ENCODE data around the gene RBP5. TPM values are rescaled to one million over a fixed set of nuclear protein-coding genes. Genes with fewer than 3 reads are reported as not detected.
A peak's percentile ranks its signal among the peaks of the same experiment; 100 is the strongest.

Gene RBP5
- total RNA-seq, 2 experiments from 2014 or later: 0.21 TPM; not detected in 1

DNA sequence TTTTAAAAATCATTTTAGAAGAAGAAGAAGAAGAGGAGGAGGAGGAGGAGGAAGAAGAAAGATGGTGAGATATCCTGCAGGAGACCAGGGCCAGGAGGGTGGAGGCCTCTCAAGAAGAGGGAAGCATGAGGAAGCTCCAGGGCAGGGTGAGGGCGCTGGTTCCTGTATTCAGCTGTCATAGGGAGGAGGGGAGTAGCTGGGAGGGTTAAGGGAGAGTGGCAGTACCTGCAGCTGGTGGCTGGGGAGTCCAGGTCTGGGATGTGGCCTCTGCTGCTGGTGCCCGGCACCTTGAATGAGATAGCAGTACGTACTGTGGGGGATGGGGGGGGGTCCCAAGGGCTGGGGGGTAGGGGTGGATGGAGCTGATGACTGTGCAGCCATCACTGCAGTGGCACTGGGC lies 9.8 kb downstream of the RBP5 start:
- Mint-ChIP-seq H3K27me3 (no peaks in the 10 kb centered on the region), H3K36me3 (peaks cover 21% of the 10 kb centered on the region), H3K9me3 (no peaks in the 10 kb centered on the region), H3K4me3 (no peak overlapping the region), H3K4me1 (ENCODE audit: low read depth) (no peaks in the 10 kb centered on the region), H3K27ac (no peak overlapping the region)
- ChIA-PET POLR2A (interaction anchor here (0.9 to 1.0 kb wide), 2 partner anchors 9 to 11 kb away, joined by 3 read pairs; no protein-coding TSS in a partner anchor), CTCF (interaction anchor here (1.2 to 1.3 kb wide), 2 partner anchors 9 to 11 kb away, joined by 3 to 5 read pairs; no protein-coding TSS in a partner anchor)
- no peak for DNase-seq
- intact Hi-C loops (cut with micrococcal nuclease): no loop called here

DNA sequence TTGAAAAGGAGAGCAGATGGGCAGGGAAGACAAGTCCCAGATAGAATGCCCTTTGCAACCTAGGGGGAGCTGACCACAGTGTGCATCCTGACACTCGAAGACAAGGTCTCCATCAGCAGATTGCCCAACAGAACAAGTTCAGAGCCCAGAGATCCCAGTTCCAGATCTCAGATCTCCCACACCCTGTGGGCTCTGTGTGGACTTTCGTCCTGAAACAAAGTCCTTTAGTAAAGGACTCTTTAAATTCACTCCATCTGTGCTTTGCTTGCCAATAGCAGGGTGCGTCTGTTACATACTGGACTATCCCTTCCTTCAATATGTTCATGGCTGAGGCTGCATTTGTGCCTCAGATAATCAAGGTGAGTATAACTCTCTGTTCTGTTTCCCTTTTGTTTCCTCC lies 11.0 kb downstream of the RBP5 start:
- POLR2A ChIA-PET: interaction anchor here (0.9 kb wide), 1 partner anchor 8 kb away, joined by 3 read pairs; no protein-coding TSS in a partner anchor
- intact Hi-C loops (cut with micrococcal nuclease): no loop called here
- H3K27ac Mint-ChIP-seq: no peak overlapping the region
- H3K36me3 Mint-ChIP-seq: peaks cover 23% of the 10 kb centered on the region
- H3K4me1 Mint-ChIP-seq (ENCODE audit: low read depth): peaks cover 5% of the 10 kb centered on the region
- no peak overlapping the region for H3K4me3 Mint-ChIP-seq
- CTCF ChIA-PET: interaction anchor here (0.8 to 1.3 kb wide), 3 partner anchors 8 to 173 kb away, joined by 3 to 5 read pairs (median 3); no protein-coding TSS in a partner anchor
- no peaks in the 10 kb centered on the region for H3K27me3 Mint-ChIP-seq
- DNase-seq: no peak
- no peaks in the 10 kb centered on the region for H3K9me3 Mint-ChIP-seq

DNA sequence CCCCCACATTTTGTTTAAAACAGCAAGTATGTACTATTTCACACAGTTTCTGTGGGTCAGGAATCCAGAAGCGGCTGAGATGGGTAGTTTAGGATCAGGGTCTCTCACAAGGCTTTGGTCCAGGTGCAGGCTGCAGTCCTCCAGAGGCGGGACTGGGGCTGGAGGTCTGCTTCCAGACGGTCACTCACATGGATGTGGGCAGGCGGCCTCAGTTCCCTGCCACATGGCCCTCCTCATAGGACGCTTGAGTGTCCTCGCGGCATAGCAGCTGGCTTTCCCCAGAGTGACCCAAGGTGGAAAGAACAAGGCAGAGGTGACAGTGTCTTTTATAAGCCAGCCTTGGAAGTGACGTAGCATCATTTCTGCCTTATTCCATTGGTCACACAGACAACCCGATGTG lies 11.8 kb downstream of the RBP5 start:
- no peak for DNase-seq
- Mint-ChIP-seq H3K4me1 (ENCODE audit: low read depth) (peaks cover 5% of the 10 kb centered on the region), H3K9me3 (no peaks in the 10 kb centered on the region), H3K27me3 (no peaks in the 10 kb centered on the region), H3K36me3 (peaks cover 23% of the 10 kb centered on the region), H3K4me3 (no peak overlapping the region), H3K27ac (no peak overlapping the region)
- intact Hi-C loops (cut with micrococcal nuclease): no loop called here
- ChIA-PET CTCF (no interaction called here), POLR2A (no interaction called here)

DNA sequence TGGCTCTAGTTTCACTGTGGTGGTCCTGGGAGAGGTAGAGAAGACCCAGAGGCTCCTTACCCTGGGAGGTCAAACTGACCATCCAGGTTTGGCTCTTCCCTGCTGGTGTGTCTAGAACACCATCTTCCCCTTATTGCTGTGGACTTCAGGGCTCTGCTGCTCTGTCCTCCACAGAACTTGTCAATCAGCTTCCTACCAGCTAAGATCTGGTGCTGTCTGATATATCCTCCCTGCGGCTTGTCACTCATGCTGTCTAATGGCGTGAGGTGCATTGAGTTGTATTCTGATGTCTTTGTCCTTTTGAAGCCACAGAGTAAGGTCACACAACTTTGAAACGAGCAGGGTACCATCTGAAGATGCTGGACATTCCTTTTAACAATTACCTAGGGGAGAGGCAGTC lies 12.5 kb downstream of the RBP5 start:
- intact Hi-C loops (cut with micrococcal nuclease): no loop called here
- no peak for DNase-seq
- no peaks in the 10 kb centered on the region for H3K9me3 Mint-ChIP-seq
- peaks cover 23% of the 10 kb centered on the region for H3K36me3 Mint-ChIP-seq
- ChIA-PET POLR2A (no interaction called here), CTCF (no interaction called here)
- H3K27me3 Mint-ChIP-seq: no peaks in the 10 kb centered on the region
- no peak overlapping the region for H3K27ac Mint-ChIP-seq
- peaks cover 5% of the 10 kb centered on the region for H3K4me1 Mint-ChIP-seq (ENCODE audit: low read depth)
- H3K4me3 Mint-ChIP-seq: no peak overlapping the region

DNA sequence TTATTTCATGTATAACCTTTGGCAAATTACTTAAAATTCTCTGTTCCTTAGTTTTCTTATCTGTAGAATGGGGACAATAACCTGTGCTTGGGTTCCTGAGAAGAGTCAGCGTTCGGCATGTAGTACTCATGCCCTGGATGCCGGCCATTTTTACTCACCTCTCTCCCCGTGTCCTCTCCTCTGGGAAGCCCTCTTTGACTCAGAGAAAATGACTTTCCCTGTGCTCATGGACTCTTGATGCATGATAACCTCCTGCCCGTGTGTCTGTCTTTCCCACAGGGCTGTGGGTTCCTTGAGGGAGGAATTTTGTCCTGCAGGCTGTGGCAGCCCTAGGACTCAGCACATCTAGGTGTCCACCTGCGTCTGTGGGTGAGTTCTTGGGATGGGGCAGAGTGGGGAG lies 13.8 kb downstream of the RBP5 start:
- Mint-ChIP-seq H3K9me3 (no peaks in the 10 kb centered on the region), H3K36me3 (peaks cover 23% of the 10 kb centered on the region), H3K4me1 (ENCODE audit: low read depth) (peaks cover 8% of the 10 kb centered on the region), H3K4me3 (no peak overlapping the region), H3K27me3 (no peaks in the 10 kb centered on the region), H3K27ac (no peak overlapping the region)
- CTCF ChIA-PET: no interaction called here
- DNase-seq: no peak
- intact Hi-C loops (cut with micrococcal nuclease): no loop called here
- POLR2A ChIA-PET: no interaction called here

DNA sequence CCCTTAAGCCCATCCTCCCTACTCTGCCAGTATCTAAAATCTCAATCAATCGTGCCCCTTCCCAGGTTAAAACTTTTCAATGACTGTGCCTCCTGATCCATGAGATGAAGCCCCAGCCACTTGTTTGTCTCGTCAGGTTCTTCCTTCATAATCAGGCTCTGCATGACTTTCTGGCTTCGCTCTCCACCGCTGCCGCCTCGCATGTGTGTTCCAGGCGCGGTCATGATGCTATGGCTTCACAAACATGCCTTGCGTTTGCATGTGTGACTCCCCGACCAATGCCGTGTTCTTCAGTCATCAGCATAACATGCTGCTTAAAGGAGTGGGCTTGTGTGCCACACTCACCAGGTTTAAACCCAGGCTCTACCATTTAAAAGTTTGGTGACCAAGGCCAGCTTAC lies 14.7 kb downstream of the RBP5 start:
- no peak overlapping the region for H3K27ac Mint-ChIP-seq
- H3K4me1 Mint-ChIP-seq (ENCODE audit: low read depth): peaks cover 14% of the 10 kb centered on the region
- intact Hi-C loops (cut with micrococcal nuclease): no loop called here
- DNase-seq: no peak
- H3K9me3 Mint-ChIP-seq: no peaks in the 10 kb centered on the region
- peaks cover 23% of the 10 kb centered on the region for H3K36me3 Mint-ChIP-seq
- CTCF ChIA-PET: interaction anchor here (0.7 to 2.8 kb wide), 15 partner anchors 9 to 245 kb away, joined by 3 to 12 read pairs (median 6); partner anchors contain the start of genes CLSTN3 and LPCAT3
- H3K27me3 Mint-ChIP-seq: no peaks in the 10 kb centered on the region
- no peak overlapping the region for H3K4me3 Mint-ChIP-seq
- POLR2A ChIA-PET: no interaction called here

DNA sequence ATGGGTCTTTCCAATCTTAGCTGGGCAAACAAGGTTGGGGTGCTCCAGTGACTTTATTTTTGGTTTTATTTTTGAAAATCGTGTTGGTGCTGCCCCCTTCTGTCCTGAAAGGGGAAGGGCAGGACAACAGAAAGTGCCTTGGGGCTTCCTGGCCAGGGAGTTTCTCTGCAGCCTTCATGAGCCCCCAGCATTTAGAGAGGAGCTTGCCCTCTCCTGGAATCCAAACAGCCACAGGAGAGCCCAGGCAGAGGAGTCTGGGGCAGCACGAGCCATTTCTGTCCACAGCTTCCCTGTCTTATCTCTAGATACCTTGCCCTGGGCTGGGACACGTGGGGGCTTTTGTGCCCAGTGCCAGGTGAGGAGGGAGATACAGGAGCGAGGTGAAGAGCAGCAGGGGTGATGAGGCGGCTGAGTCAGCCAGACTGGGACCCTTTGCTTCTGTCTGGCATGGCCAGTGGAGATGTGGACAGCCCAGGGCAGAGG lies 15.3 kb downstream of the RBP5 start:
- intact Hi-C loops (cut with micrococcal nuclease): no loop called here
- Mint-ChIP-seq H3K4me3 (no peak overlapping the region), H3K4me1 (ENCODE audit: low read depth) (peaks cover 14% of the 10 kb centered on the region), H3K36me3 (peaks cover 25% of the 10 kb centered on the region), H3K27ac (no peak overlapping the region), H3K27me3 (no peaks in the 10 kb centered on the region), H3K9me3 (no peaks in the 10 kb centered on the region)
- peak; percentile 47 for DNase-seq
- ChIA-PET POLR2A (interaction anchor here (1.3 kb wide), 1 partner anchor 170 kb away, joined by 4 read pairs; the partner anchor contains the start of genes C12orf57 and RNU7-1), CTCF (interaction anchor here (0.6 to 2.8 kb wide), 37 partner anchors 9 to 524 kb away, joined by 3 to 12 read pairs (median 4); partner anchors contain the start of genes CLSTN3, LPCAT3, SPSB2 and TPI1)

DNA sequence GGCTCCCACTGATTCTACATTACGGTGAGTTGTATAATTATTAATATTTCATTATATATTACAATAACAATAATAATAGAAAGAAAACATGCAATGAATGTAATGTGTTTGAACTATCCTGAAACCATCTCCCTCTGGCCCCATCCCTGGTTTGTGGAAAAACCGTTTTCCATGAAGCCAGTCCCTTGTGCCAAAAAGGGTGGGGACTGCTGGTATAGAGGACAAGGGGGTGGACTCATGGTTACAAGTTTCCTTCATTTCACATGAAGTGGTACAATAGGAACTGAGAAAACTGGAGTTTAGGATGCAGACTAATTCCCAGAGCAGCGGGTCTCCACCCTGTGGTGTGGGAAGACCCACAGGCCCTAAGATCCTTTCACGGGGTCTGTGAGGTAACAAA lies 16.6 kb downstream of the RBP5 start:
- intact Hi-C loops (cut with micrococcal nuclease): no loop called here
- peaks cover 21% of the 10 kb centered on the region for H3K4me1 Mint-ChIP-seq (ENCODE audit: low read depth)
- ChIA-PET POLR2A (no interaction called here), CTCF (interaction anchor here (0.9 to 2.8 kb wide), 18 partner anchors 10 to 221 kb away, joined by 3 to 12 read pairs (median 6); partner anchors contain the start of gene LPCAT3)
- DNase-seq: no peak
- peaks cover 18% of the 10 kb centered on the region for H3K36me3 Mint-ChIP-seq
- H3K27me3 Mint-ChIP-seq: no peaks in the 10 kb centered on the region
- H3K9me3 Mint-ChIP-seq: no peaks in the 10 kb centered on the region
- no peak overlapping the region for H3K4me3 Mint-ChIP-seq
- no peak overlapping the region for H3K27ac Mint-ChIP-seq

DNA sequence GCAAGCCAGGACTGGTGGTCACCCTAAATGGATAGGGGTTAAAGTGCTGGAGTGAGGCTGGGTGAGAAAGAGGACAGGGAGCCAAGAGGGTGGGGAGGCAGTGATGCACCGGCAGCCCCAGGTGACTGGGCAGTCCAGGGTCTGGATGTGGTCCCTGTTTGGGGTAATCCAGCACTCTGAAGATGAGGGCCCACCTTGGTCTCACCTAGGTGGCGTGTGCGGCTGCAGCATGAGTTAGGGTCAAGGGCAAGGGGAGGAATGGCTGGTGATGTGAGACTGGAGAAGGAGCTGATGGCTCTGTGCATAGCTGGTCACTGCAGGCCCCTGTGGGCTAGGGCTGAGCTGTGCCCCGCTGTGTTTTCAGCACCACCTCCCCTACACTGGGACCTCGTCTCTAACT lies 18.0 kb downstream of the RBP5 start:
- Mint-ChIP-seq H3K4me3 (no peak overlapping the region), H3K27ac (no peak overlapping the region), H3K27me3 (no peaks in the 10 kb centered on the region), H3K36me3 (peaks cover 25% of the 10 kb centered on the region), H3K9me3 (peaks cover 10% of the 10 kb centered on the region), H3K4me1 (ENCODE audit: low read depth) (peaks cover 34% of the 10 kb centered on the region)
- intact Hi-C loops (cut with micrococcal nuclease): no loop called here
- DNase-seq: no peak
- ChIA-PET CTCF (interaction anchor here (0.6 to 2.9 kb wide), 7 partner anchors 9 to 173 kb away, joined by 3 to 11 read pairs (median 5); partner anchors contain the start of gene LPCAT3), POLR2A (no interaction called here)

DNA sequence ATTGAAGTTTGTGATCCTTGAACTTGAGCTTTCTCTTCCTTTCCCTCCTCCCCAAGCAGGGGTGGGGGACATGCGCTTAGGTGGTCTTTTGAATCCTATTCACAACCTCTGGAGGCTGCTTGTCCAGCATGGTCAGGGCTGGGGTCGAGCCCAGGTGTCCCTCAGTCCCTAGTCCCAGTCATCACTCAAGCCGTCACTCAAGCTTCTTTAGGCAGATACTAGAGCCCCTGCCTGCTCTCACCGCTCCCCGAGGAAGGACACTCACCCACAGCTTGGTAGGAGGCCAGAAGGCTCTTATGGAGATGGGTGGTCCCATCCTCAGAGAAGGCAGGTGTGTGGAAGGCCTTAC lies 19.1 kb downstream of the RBP5 start:
- peak overlapping the region; percentile 95 for H3K4me3 Mint-ChIP-seq
- ChIA-PET POLR2A (interaction anchor here (1.0 to 3.3 kb wide), 2 partner anchors 9 to 164 kb away, joined by 3 to 59 read pairs; partner anchors contain the start of genes C12orf57 and RNU7-1), CTCF (interaction anchor here (0.6 to 3.5 kb wide), 18 partner anchors 9 to 237 kb away, joined by 3 to 37 read pairs (median 4); partner anchors contain the start of genes C12orf57, LPCAT3, PTPN6 and RNU7-1)
- H3K9me3 Mint-ChIP-seq: peaks cover 13% of the 10 kb centered on the region
- no peaks in the 10 kb centered on the region for H3K27me3 Mint-ChIP-seq
- H3K4me1 Mint-ChIP-seq (ENCODE audit: low read depth): peaks cover 39% of the 10 kb centered on the region
- H3K27ac Mint-ChIP-seq: peak overlapping the region; percentile 99
- no peak for DNase-seq
- intact Hi-C loops (cut with micrococcal nuclease): loop anchor here (2.0 to 5.0 kb wide), 3 partner anchors 147 to 237 kb away; partner anchors contain the start of gene SPSB2
- peaks cover 24% of the 10 kb centered on the region for H3K36me3 Mint-ChIP-seq

DNA sequence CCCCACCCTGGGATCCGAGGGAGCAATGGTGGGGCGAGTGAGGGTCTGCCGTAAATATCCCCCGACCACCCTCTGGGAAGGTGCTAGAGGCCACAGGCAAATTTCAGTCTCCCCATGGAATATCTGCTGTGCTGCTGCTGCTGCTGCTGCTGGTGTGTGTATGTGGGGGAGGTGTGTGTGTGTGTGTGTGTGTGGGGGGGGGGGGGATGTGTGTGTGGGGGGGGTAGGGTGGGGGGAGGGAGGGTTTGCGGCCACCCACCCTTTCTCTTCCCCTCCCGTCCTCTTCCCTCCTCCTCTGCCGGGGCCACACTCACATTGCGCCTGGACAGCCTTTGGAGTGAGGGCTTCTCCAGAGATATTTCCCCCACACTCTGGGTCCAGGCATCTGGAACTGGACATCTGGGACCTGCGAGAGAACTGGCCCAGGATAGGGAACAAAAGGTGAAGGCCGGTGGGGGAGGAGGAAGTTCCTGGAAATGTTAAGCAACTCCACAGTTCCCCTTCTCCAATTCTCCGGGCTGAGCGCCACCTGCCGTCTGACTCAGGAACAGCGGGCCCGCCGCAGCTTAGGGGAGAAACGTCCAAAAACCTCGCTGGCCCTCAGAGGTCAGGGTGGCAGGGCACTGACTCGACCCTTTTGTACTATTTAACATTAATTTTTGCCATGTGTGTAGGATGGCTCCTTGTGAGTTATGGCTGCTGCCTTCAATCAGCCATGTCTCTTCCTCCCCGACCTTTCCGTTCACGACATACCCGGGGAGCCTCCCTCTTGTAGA lies 19.7 kb downstream of the RBP5 start, which contains the start of gene C1RL:
Gene C1RL (minus strand): TSS at position 419 of the 776 bp plus-strand sequence. CDS start 34 bp downstream, at position 385.
- Mint-ChIP-seq H3K9me3 (peaks cover 13% of the 10 kb centered on the region), H3K36me3 (peaks cover 23% of the 10 kb centered on the region), H3K27me3 (no peaks in the 10 kb centered on the region), H3K27ac (peak within 1 kb of the TSS; percentile 99), H3K4me3 (peak within 1 kb of the TSS; percentile 95), H3K4me1 (ENCODE audit: low read depth) (peaks cover 39% of the 10 kb centered on the region)
- peak; percentile 89 for DNase-seq
- intact Hi-C loops (cut with micrococcal nuclease): loop anchor here (1.0 to 5.0 kb wide), 7 partner anchors 17 to 237 kb away; partner anchors contain the start of genes C12orf57, C1R, CLSTN3 and LPCAT3
- CTCF ChIA-PET: interaction anchor here (0.6 to 3.5 kb wide), 31 partner anchors 9 to 969 kb away, joined by 3 to 37 read pairs (median 4); partner anchors contain the start of genes C12orf57, LPCAT3, PTPN6 and RNU7-1
- POLR2A ChIA-PET: interaction anchor here (0.7 to 3.3 kb wide), 9 partner anchors 9 to 171 kb away, joined by 3 to 59 read pairs (median 3); partner anchors contain the start of genes C12orf57 and RNU7-1
